Measurements from ENCODE around the gene NLRX1.
A peak's percentile ranks its signal among the peaks of the same experiment; 100 is the strongest.
"Not testable (repeated sequence)": the region's sequence is repeated elsewhere in the genome, so short reads cannot be mapped to it uniquely, and the experiment has no call there.

Gene NLRX1

GRCh38 chr11:119153049-119153818 is 15.3 kb upstream of the NLRX1 start:
- DNase-seq, result no peak

- no peak for DNase-seq
Observed at GRCh38 chr11:119154178-119154577, 14.3 kb upstream of the NLRX1 start.

GRCh38 chr11:119155733-119156492 is 12.6 kb upstream of the NLRX1 start:
- no peak for DNase-seq

- no peak for DNase-seq
Observed at GRCh38 chr11:119156496-119156895, 12.0 kb upstream of the NLRX1 start.

- DNase-seq, result no peak
Observed at GRCh38 chr11:119157063-119157462, 11.5 kb upstream of the NLRX1 start.

- DNase-seq, result no peak
Observed at GRCh38 chr11:119158467-119158866, 10.1 kb upstream of the NLRX1 start.

DNA sequence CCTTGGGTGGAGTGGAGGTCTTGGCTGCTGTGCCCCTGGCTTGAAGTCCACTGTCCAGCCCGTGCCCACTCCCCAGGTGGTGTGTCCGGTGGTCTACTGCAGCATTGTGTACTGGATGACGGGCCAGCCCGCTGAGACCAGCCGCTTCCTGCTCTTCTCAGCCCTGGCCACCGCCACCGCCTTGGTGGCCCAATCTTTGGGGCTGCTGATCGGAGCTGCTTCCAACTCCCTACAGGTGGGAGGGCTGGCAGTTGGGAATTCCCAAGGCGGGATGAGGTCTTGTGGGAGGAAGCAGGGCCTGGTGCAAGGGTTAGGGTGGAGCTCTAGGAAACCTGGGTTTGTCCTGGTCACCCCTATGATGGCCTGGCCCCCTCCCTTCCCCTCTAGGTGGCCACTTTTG is 8.4 kb upstream of the NLRX1 start:
- DNase-seq, result no peak

DNA sequence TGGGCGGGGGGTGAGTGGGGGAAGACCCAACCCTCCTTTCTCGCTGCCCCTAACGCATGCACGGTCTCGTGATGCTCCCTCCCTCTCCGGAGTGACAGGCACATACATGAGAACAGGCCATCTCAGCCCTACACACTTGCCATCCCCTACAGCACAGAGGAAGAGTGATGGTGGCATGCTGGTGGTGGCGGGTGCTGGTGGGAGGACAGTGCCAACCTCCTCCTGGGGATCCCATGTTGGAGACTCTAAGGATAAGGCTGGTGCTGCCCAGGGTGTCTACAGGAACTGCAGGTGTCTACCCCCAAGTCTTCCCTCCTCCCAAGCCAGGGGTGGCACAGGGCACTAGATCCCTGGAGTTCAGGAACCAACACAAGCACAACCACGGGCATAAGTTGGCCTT is 6.7 kb upstream of the NLRX1 start:
- DNase-seq, result no peak

GRCh38 chr11:119166368-119167076 is 2.0 kb upstream of the NLRX1 start:
- DNase-seq, result peak in 1 of 14 donors; percentile 81

DNA sequence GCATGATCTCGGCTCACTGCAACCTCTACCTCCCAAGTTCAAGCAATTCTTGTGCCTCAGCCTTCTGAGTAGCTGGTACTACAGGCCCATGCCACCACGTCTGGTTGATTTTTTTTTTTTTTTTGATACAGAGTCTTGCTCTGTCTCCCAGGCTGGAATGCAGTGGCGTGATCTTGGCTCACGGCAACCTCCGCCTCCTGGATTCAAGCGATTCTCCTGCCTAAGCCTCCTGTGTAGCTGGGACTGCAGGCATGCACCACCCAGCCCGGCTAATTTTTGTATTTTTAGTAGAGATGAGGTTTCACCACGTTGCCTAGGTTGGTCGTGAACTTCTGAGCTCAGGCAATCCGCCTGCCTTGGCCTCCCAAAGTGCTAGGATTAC is 1.5 kb upstream of the NLRX1 start:
- DNase-seq, result peak in 1 of 14 donors; percentile 38

GRCh38 chr11:119167933-119168332 is 592 bp upstream of the NLRX1 start:
- no peak for DNase-seq

DNA sequence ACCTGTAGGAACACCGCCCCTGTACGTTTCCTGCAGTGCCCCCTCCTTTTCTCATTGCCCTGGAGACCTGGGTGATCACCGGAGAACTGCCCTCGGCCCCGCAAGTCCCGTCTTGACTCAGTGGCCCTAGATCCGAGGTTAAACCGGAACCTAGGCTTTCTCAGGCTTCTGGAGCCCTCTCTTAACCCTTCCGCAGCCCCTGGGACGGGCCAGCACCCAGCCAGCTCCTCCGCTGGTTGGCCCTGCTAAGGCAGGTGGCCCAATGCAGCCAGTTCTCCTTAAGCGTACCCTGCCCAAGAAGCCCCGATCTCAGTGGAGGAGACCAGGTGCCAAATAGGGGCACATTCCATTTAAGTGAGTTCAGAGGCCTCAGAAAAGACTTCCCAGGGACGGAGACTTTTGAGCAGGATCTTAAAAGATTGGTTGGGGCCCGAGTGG is 776 bp downstream of the NLRX1 start:
- peak in 4 of 14 donors; percentile 15 to 45 (median 31) for DNase-seq

DNA sequence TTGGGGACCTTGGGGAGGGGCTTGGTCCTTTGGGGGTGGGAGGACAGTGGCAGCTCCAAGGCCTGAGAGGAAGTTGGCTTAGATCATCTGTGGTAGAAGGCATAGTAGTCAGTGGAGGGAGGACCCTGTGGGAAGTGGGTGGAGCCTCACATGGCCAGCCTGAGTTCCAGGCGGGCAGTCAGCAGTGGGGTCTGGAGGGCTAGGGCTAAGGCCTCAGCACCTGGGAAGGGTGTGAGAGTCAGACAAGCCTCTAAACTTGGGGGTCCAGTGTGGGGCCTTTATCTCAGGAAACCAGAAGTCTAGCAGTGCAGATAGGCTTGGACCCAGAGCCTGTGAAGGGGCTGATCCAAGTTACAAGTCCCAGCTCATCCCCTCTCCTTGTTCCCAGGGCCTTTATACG is 4.0 kb downstream of the NLRX1 start:
- DNase-seq, result no peak

GRCh38 chr11:119173453-119173852 is 4.9 kb downstream of the NLRX1 start:
- DNase-seq, result no peak

DNA sequence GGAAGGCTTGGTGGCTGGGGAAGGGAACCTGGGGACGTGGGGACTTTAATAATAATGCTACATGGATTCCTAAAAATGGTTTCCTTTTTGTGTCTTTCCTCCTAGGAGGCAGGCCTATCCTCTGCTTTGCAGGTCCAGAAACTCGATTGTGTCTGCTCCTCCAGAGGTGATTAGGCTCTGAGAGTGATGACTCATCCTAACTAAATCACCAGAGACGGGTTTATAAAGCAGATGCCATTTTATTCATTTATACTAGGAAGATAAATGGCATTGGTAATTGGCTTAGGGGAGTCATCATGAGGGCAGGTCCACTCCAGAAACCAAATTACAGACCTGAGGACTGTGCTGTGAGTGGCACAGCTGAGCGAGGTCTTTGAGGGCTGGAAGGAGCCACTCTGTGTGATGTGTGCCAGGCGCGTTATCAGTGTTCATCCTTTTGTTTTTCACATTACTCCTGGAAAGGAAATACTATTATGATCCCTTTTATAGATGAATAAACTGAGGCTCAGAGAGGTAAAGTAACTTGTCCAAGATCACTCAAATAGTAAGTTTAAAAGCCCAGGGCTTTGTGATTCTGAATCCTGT is 7.1 kb downstream of the NLRX1 start:
- DNase-seq, result no peak

- no peak for DNase-seq
Observed at GRCh38 chr11:119178166-119178680, 9.7 kb downstream of the NLRX1 start.

GRCh38 chr11:119179342-119179741 is 10.8 kb downstream of the NLRX1 start:
- no peak for DNase-seq

DNA sequence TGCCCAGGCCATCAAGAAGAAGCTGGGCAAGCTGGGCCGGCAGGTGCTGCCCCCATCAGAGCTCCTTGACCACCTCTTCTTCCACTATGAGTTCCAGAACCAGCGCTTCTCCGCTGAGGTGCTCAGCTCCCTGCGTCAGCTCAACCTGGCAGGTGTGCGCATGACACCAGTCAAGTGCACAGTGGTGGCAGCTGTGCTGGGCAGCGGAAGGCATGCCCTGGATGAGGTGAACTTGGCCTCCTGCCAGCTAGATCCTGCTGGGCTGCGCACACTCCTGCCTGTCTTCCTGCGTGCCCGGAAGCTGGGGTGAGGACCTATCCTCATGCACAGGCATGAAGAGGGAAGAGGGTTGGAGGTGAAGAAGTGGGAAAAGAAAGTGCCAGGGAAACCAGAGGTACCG is 11.5 kb downstream of the NLRX1 start:
- no peak for DNase-seq

DNA sequence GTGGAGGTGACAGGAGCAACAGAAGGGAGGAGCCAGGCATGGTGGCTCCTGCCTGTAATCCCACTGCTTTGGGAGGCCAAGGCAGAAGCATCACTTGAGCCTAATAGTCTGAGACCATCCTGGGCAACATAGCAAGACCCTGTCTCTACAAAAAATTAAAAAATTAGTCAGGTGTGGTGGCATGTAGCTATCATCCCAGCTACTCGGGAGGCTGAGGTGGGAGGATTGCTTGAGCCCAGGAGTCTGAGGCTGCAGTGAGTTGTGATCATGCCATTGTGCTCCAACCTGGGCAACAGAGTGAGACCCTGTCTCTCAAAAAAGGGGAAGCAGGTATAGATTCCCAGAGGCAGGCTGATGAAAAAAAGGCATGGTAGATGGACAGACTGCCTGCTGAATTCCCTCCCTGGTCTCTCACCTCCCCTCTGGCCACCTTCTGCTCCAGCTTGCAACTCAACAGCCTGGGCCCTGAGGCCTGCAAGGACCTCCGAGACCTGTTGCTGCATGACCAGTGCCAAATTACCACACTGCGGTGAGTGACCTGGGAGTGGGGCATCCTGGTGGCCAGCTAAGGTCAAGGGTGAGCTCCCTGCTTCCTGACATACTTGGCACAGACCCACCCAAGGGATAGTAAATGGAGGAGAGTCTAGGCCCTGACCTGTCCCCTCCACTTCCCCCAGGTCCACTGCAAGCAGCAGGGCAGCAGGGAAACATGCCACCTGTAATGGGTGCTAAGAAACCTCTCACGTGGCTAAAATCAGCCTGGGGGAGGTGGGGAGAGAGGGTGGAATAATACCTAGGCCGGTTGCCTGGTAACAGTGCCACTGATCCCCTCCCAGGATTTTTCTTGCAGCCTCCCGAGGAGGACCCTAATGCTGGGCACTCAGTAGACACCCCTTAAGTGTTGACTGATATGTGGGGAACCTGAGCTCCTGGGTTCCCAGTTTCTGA is 12.5 kb downstream of the NLRX1 start:
- no peak for DNase-seq

GRCh38 chr11:119181677-119182412 is 13.3 kb downstream of the NLRX1 start:
- no peak for DNase-seq

GRCh38 chr11:119184399-119184798 is 15.9 kb downstream of the NLRX1 start:
- DNase-seq, result not testable (repeated sequence)
